ENCODE data around the gene RELN.

DNA sequence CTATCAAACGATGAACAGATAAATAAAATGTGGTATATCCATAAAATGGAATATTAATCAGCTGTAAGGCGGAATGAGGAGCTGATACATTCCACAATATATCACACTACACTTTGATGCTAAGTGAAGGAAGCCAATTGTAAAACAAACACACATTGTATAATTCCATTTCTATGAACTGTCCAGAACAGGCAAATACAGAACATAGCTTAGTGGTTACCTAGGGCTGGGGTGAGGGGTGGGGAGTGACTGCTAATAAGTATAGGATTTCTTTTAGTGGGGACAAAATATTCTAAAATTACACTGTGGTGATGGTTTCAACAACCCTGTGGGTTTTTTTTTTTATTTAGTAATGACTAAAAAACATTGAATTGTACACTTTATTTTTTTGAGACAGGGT is 461.3 kb downstream of the RELN start:
- TF ChIP-seq, protein P1, sequence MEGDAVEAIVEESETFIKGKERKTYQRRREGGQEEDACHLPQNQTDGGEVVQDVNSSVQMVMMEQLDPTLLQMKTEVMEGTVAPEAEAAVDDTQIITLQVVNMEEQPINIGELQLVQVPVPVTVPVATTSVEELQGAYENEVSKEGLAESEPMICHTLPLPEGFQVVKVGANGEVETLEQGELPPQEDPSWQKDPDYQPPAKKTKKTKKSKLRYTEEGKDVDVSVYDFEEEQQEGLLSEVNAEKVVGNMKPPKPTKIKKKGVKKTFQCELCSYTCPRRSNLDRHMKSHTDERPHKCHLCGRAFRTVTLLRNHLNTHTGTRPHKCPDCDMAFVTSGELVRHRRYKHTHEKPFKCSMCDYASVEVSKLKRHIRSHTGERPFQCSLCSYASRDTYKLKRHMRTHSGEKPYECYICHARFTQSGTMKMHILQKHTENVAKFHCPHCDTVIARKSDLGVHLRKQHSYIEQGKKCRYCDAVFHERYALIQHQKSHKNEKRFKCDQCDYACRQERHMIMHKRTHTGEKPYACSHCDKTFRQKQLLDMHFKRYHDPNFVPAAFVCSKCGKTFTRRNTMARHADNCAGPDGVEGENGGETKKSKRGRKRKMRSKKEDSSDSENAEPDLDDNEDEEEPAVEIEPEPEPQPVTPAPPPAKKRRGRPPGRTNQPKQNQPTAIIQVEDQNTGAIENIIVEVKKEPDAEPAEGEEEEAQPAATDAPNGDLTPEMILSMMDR (IDR thresholded peaks at IDR 0.05), result no peak
- no peak for TF ChIP-seq ZFX (IDR thresholded peaks at IDR 0.05; ENCODE audit: borderline replicate concordance)

All from 22Rv1 (cell line).